ENCODE results near the gene NDUFS7. TPM values are rescaled to one million over a fixed set of nuclear protein-coding genes. Genes with fewer than 3 reads are reported as not detected.
"Not testable (repeated sequence)": the region's sequence is repeated elsewhere in the genome, so short reads cannot be mapped to it uniquely, and the experiment has no call there.

The NDUFS7 gene
- total RNA-seq, 2 experiments from 2014 or later: 98.7 to 101 TPM

- H3K36me3 Mint-ChIP-seq: peaks cover 11% of the 10 kb centered on the region
- no peak overlapping the region for H3K4me3 Mint-ChIP-seq
- DNase-seq: no peak
- peaks cover 7% of the 10 kb centered on the region for H3K4me1 Mint-ChIP-seq
- no peaks in the 10 kb centered on the region for H3K27me3 Mint-ChIP-seq
- H3K27ac Mint-ChIP-seq: no peak overlapping the region
- no peaks in the 10 kb centered on the region for H3K9me3 Mint-ChIP-seq
These were observed 50.3 kb downstream of the NDUFS7 start for GRCh38 chr19:1434040-1434366.

GRCh38 chr19:1434577-1435060 lies 50.9 kb downstream of the NDUFS7 start:
- Mint-ChIP-seq H3K4me3 (no peak overlapping the region), H3K27me3 (no peaks in the 10 kb centered on the region), H3K27ac (no peak overlapping the region), H3K4me1 (peaks cover 10% of the 10 kb centered on the region), H3K9me3 (no peaks in the 10 kb centered on the region), H3K36me3 (peaks cover 17% of the 10 kb centered on the region)
- no peak for DNase-seq

GRCh38 chr19:1435378-1435989 lies 51.8 kb downstream of the NDUFS7 start:
- DNase-seq: no peak
- peaks cover 26% of the 10 kb centered on the region for H3K36me3 Mint-ChIP-seq
- no peaks in the 10 kb centered on the region for H3K27me3 Mint-ChIP-seq
- peaks cover 17% of the 10 kb centered on the region for H3K4me1 Mint-ChIP-seq
- H3K9me3 Mint-ChIP-seq: no peaks in the 10 kb centered on the region
- no peak overlapping the region for H3K27ac Mint-ChIP-seq
- no peak overlapping the region for H3K4me3 Mint-ChIP-seq

- H3K27me3 Mint-ChIP-seq: no peaks in the 10 kb centered on the region
- peaks cover 47% of the 10 kb centered on the region for H3K36me3 Mint-ChIP-seq
- DNase-seq: no peak
- H3K4me3 Mint-ChIP-seq: peak overlapping the region; percentile 99
- H3K27ac Mint-ChIP-seq: peak overlapping the region; percentile 38
- peaks cover 24% of the 10 kb centered on the region for H3K4me1 Mint-ChIP-seq
- H3K9me3 Mint-ChIP-seq: no peaks in the 10 kb centered on the region
These were observed 53.9 kb downstream of the NDUFS7 start for GRCh38 chr19:1437609-1438008.

GRCh38 chr19:1438035-1438932 lies 54.6 kb downstream of the NDUFS7 start, which contains the start of gene RPS15:
Gene RPS15 (plus strand): TSS chr19:1438396. CDS start chr19:1438426, 30 bp downstream.
- peak within 1 kb of the TSS; percentile 99 for H3K4me3 Mint-ChIP-seq
- DNase-seq: peak; percentile 96
- H3K27me3 Mint-ChIP-seq: no peaks in the 10 kb centered on the region
- H3K4me1 Mint-ChIP-seq: peaks cover 27% of the 10 kb centered on the region
- peaks cover 49% of the 10 kb centered on the region for H3K36me3 Mint-ChIP-seq
- H3K27ac Mint-ChIP-seq: peak within 1 kb of the TSS; percentile 100
- no peaks in the 10 kb centered on the region for H3K9me3 Mint-ChIP-seq

- Mint-ChIP-seq H3K36me3 (peaks cover 49% of the 10 kb centered on the region), H3K27ac (peak overlapping the region; percentile 88), H3K4me1 (peaks cover 27% of the 10 kb centered on the region), H3K27me3 (no peaks in the 10 kb centered on the region), H3K9me3 (no peaks in the 10 kb centered on the region), H3K4me3 (peak overlapping the region; percentile 99)
- no peak for DNase-seq
These were observed 55.2 kb downstream of the NDUFS7 start for GRCh38 chr19:1438933-1439354.

- Mint-ChIP-seq H3K4me3 (peak overlapping the region; percentile 99), H3K36me3 (peaks cover 49% of the 10 kb centered on the region), H3K4me1 (peaks cover 29% of the 10 kb centered on the region), H3K27ac (peak overlapping the region; percentile 88)
- not testable (repeated sequence) for H3K27me3 Mint-ChIP-seq, DNase-seq, H3K9me3 Mint-ChIP-seq
These were observed 56.1 kb downstream of the NDUFS7 start for GRCh38 chr19:1439525-1440417.

GRCh38 chr19:1440418-1440801 lies 56.7 kb downstream of the NDUFS7 start:
- peaks cover 33% of the 10 kb centered on the region for H3K4me1 Mint-ChIP-seq
- H3K27me3 Mint-ChIP-seq: no peaks in the 10 kb centered on the region
- peak overlapping the region; percentile 65 for H3K27ac Mint-ChIP-seq
- peak overlapping the region; percentile 99 for H3K4me3 Mint-ChIP-seq
- no peak for DNase-seq
- no peaks in the 10 kb centered on the region for H3K9me3 Mint-ChIP-seq
- peaks cover 47% of the 10 kb centered on the region for H3K36me3 Mint-ChIP-seq

- Mint-ChIP-seq H3K9me3 (no peaks in the 10 kb centered on the region), H3K27ac (peak overlapping the region; percentile 65), H3K4me3 (peak overlapping the region; percentile 99), H3K4me1 (peaks cover 33% of the 10 kb centered on the region), H3K36me3 (peaks cover 46% of the 10 kb centered on the region), H3K27me3 (no peaks in the 10 kb centered on the region)
- DNase-seq: no peak
These were observed 57.3 kb downstream of the NDUFS7 start for GRCh38 chr19:1441022-1441426.

GRCh38 chr19:1441677-1442438 lies 58.2 kb downstream of the NDUFS7 start:
- DNase-seq: no peak
- Mint-ChIP-seq H3K27me3 (peaks cover 3% of the 10 kb centered on the region), H3K4me3 (peak overlapping the region; percentile 37), H3K27ac (peak overlapping the region; percentile 46), H3K9me3 (no peaks in the 10 kb centered on the region), H3K4me1 (peaks cover 33% of the 10 kb centered on the region), H3K36me3 (peaks cover 46% of the 10 kb centered on the region)

Other genes starting within 250 kb of the NDUFS7 start
- gene SBNO2, start 209.6 kb upstream of the NDUFS7 start, total RNA-seq: 10 to 100 TPM; 50.5 to 51.6 TPM
- gene STK11, start 178.1 kb upstream of the NDUFS7 start, total RNA-seq: 10 to 100 TPM; 54.7 to 55.8 TPM
- gene CBARP, start 145.9 kb upstream of the NDUFS7 start, total RNA-seq: under 1 TPM; 0.33 to 0.46 TPM
- gene ATP5F1D, start 142.2 kb upstream of the NDUFS7 start, total RNA-seq: 100 to 1,000 TPM; 175 to 177 TPM
- 10 to 100 TPM; 29.3 to 29.6 TPM for gene MIDN, start 135.3 kb upstream of the NDUFS7 start, total RNA-seq
- gene CIRBP, start 114.6 kb upstream of the NDUFS7 start, total RNA-seq: 100 to 1,000 TPM; 208 to 216 TPM
- 100 to 1,000 TPM in 1 of 2 experiments, 10 to 100 TPM in 1; 99.8 to 101 TPM for gene FAM174C, start 108.4 kb upstream of the NDUFS7 start, total RNA-seq
- not detected for gene EFNA2, start 98.0 kb upstream of the NDUFS7 start, total RNA-seq
- gene GAMT, start 17.6 kb downstream of the NDUFS7 start, total RNA-seq: 10 to 100 TPM; 36.5 to 37.6 TPM
- gene DAZAP1, start 23.7 kb downstream of the NDUFS7 start, total RNA-seq: 100 to 1,000 TPM; 287 to 297 TPM
- 1,000 to 10,000 TPM; 1,472 to 1,524 TPM for gene RPS15, start 54.5 kb downstream of the NDUFS7 start, total RNA-seq
- gene APC2, start 66.2 kb downstream of the NDUFS7 start, total RNA-seq: under 1 TPM; 0.21 to 0.26 TPM
- gene C19orf25, start 95.3 kb downstream of the NDUFS7 start, total RNA-seq: 10 to 100 TPM; 27.0 to 28.7 TPM
- gene PCSK4, start 106.4 kb downstream of the NDUFS7 start, total RNA-seq: 1 to 10 TPM; 1.5 to 1.7 TPM
- 1 to 10 TPM; 1.3 to 1.8 TPM for gene REEP6, start 107.3 kb downstream of the NDUFS7 start, total RNA-seq
- gene ADAMTSL5, start 129.1 kb downstream of the NDUFS7 start, total RNA-seq: 1 to 10 TPM; 1.1 to 1.5 TPM
- not detected for gene PLK5, start 140.2 kb downstream of the NDUFS7 start, total RNA-seq
- gene MEX3D, start 184.4 kb downstream of the NDUFS7 start, total RNA-seq: 1 to 10 TPM; 6.1 to 6.5 TPM
- 100 to 1,000 TPM; 111 to 117 TPM for gene MBD3, start 209.0 kb downstream of the NDUFS7 start, total RNA-seq
- 100 to 1,000 TPM; 229 to 244 TPM for gene UQCR11, start 221.6 kb downstream of the NDUFS7 start, total RNA-seq

Data from activated naive CD8-positive, alpha-beta T cell treated with anti-CD3 and anti-CD28 coated beads for 36 hours (primary cell).